Central memory CD4-positive, alpha-beta T cell (primary cell): ENCODE measurements around the gene PPARD.
"Not testable (repeated sequence)": the region's sequence is repeated elsewhere in the genome, so short reads cannot be mapped to it uniquely, and the experiment has no call there.

Source experiments
- DNase-seq: peaks from one replicate; pipeline ENCODE4 v3.0.0; 2022

PPARD gene

GRCh38 chr6:35413911-35414310 lies 71.6 kb downstream of the PPARD start:
- no peak for DNase-seq

- peak; percentile 13 for DNase-seq
These were observed 72.9 kb downstream of the PPARD start for GRCh38 chr6:35415065-35415891.

- DNase-seq: no peak
These were observed 75.8 kb downstream of the PPARD start for GRCh38 chr6:35417979-35418661.

GRCh38 chr6:35419417-35419816 lies 77.1 kb downstream of the PPARD start:
- no peak for DNase-seq

- DNase-seq: no peak
These were observed 77.6 kb downstream of the PPARD start for GRCh38 chr6:35419961-35420360.

GRCh38 chr6:35425284-35425683 lies 82.9 kb downstream of the PPARD start:
- DNase-seq: no peak

GRCh38 chr6:35426074-35426473 lies 83.7 kb downstream of the PPARD start:
- DNase-seq: no peak

- no peak for DNase-seq
These were observed 85.1 kb downstream of the PPARD start for GRCh38 chr6:35427435-35427834.

- DNase-seq: no peak
These were observed 85.5 kb downstream of the PPARD start for GRCh38 chr6:35427851-35428321.

- no peak for DNase-seq
These were observed 86.2 kb downstream of the PPARD start for GRCh38 chr6:35428421-35429149.

- no peak for DNase-seq
These were observed 87.1 kb downstream of the PPARD start for GRCh38 chr6:35429463-35429862.

- no peak for DNase-seq
These were observed 89.9 kb downstream of the PPARD start for GRCh38 chr6:35432291-35432690.

- not testable (repeated sequence) for DNase-seq
These were observed 90.3 kb downstream of the PPARD start for GRCh38 chr6:35432702-35433101.

- no peak for DNase-seq
These were observed 92.9 kb downstream of the PPARD start for GRCh38 chr6:35435074-35435837.

- no peak for DNase-seq
These were observed 93.9 kb downstream of the PPARD start for GRCh38 chr6:35436071-35436857.

- not testable (repeated sequence) for DNase-seq
These were observed 96.2 kb downstream of the PPARD start for GRCh38 chr6:35438378-35439065.

- DNase-seq: no peak
These were observed 97.0 kb downstream of the PPARD start for GRCh38 chr6:35439308-35439707.

- no peak for DNase-seq
These were observed 98.8 kb downstream of the PPARD start for GRCh38 chr6:35441205-35441604.

GRCh38 chr6:35441642-35442041 lies 99.3 kb downstream of the PPARD start:
- no peak for DNase-seq

GRCh38 chr6:35442693-35443092 lies 100.3 kb downstream of the PPARD start:
- DNase-seq: no peak
